Activated naive CD8-positive, alpha-beta T cell (primary cell): ENCODE data around the gene IRX2.
A peak's percentile ranks its signal among the peaks of the same experiment; 100 is the strongest.

ENCODE experiments used
- H3K27ac Mint-ChIP-seq: one replicate; pipeline ENCODE4 v1.8.0; 2021; ENCODE audit warnings: mixed read lengths
- H3K27me3 Mint-ChIP-seq: one replicate; pipeline ENCODE4 v1.8.0; 2021; ENCODE audit warnings: mixed read lengths
- H3K36me3 Mint-ChIP-seq: one replicate; pipeline ENCODE4 v1.8.0; 2021; ENCODE audit warnings: mixed read lengths
- H3K4me1 Mint-ChIP-seq: one replicate; pipeline ENCODE4 v1.8.0; 2021; ENCODE audit warnings: low read depth, mixed read lengths
- H3K4me3 Mint-ChIP-seq: one replicate; pipeline ENCODE4 v1.8.0; 2021; ENCODE audit warnings: mild to moderate bottlenecking, mixed read lengths
- H3K9me3 Mint-ChIP-seq: one replicate; pipeline ENCODE4 v1.8.0; 2021; ENCODE audit warnings: low read depth, mixed read lengths

Gene IRX2

GRCh38 chr5:2750758-2751464 lies 566 bp downstream of the IRX2 start:
- Mint-ChIP-seq H3K9me3 (no peaks in the 10 kb centered on the region), H3K27me3 (peaks cover 35% of the 10 kb centered on the region), H3K4me1 (peaks cover 22% of the 10 kb centered on the region), H3K4me3 (no peak overlapping the region), H3K36me3 (no peaks in the 10 kb centered on the region), H3K27ac (no peak overlapping the region)

GRCh38 chr5:2750026-2750757 lies 1.3 kb downstream of the IRX2 start:
- H3K36me3 Mint-ChIP-seq = no peaks in the 10 kb centered on the region
- H3K27me3 Mint-ChIP-seq = peaks cover 34% of the 10 kb centered on the region
- H3K27ac Mint-ChIP-seq = peak overlapping the region; percentile 13
- H3K9me3 Mint-ChIP-seq = no peaks in the 10 kb centered on the region
- peaks cover 17% of the 10 kb centered on the region for H3K4me1 Mint-ChIP-seq
- no peak overlapping the region for H3K4me3 Mint-ChIP-seq

- H3K4me3 Mint-ChIP-seq = peak overlapping the region; percentile 32
- H3K36me3 Mint-ChIP-seq = no peaks in the 10 kb centered on the region
- H3K27ac Mint-ChIP-seq = peak overlapping the region; percentile 64
- peaks cover 36% of the 10 kb centered on the region for H3K27me3 Mint-ChIP-seq
- no peaks in the 10 kb centered on the region for H3K9me3 Mint-ChIP-seq
- peaks cover 17% of the 10 kb centered on the region for H3K4me1 Mint-ChIP-seq
These were observed 1.9 kb downstream of the IRX2 start for GRCh38 chr5:2749514-2750025.

DNA sequence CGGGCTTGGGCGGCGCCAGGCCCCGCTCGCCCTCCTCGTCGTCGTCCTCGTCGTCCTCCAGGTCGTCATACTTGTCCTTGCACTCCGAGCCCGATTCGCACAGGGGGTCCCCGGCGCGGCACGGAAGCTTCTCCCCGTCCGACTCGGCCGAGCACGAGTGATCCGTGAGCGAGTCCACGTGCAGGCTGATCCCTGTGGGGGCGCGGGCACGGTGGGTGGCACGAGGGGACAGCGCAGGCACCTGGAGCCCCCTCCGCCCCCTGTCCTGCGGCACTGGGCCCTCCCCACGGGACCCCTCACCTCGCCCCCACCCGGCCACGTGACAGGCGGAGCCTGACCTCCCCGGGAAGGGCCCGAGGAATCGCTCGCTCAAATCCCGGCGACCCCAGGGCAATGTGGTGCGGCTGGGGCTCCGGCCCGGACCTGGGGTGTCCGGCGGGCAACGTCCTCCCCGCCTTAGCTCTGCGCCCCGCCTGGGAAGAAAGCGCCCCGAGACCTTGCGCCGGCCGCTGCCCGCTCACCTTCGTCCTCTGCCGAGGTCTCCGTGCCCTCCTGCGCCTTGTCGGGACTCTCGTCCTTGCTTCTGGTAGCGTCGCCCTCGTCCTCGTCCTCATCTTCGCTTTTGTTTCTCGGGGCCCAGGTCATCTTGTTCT lies 2.5 kb downstream of the IRX2 start:
- Mint-ChIP-seq H3K4me3 (peak overlapping the region; percentile 32), H3K36me3 (no peaks in the 10 kb centered on the region), H3K27ac (peak overlapping the region; percentile 64), H3K9me3 (no peaks in the 10 kb centered on the region), H3K27me3 (peaks cover 38% of the 10 kb centered on the region), H3K4me1 (peaks cover 12% of the 10 kb centered on the region)

DNA sequence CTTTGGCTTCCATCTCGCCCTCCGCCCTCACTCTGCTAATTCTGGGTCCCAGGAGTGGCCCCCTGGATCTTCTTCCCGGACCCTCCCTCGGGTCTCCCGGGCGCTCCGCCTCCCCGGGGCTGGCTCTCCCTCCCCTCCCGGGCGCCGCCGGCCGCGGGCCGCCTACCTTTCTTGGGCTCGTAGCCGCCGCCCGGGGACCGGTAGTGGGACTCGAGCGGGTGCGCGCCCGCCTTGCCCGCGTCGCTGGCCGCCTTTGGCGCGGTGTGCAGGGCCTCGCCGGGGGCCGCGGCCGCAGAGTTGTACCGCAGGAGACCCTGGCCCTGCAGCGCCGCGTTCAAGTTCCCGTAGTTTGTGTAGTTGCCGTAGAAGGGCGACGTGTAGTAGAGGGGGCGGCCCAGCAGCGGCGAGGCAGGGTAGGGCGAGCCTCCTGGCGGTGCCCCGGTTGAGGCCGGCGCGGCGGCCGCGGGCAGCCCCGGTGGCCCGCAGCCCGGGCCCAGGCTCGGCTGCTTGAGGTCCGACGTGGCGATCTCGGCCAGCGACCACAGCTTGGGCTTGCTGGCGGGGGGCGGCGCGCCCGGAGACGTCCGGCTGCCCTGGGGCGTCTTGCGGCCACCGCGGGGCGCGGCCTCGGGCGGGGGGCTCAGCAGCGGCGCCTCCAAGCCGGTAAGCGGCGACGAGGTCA lies 3.2 kb downstream of the IRX2 start:
- Mint-ChIP-seq H3K4me3 (no peak overlapping the region), H3K4me1 (peaks cover 9% of the 10 kb centered on the region), H3K27ac (no peak overlapping the region), H3K27me3 (peaks cover 43% of the 10 kb centered on the region), H3K36me3 (no peaks in the 10 kb centered on the region), H3K9me3 (no peaks in the 10 kb centered on the region)

- Mint-ChIP-seq H3K27ac (no peak overlapping the region), H3K27me3 (peaks cover 41% of the 10 kb centered on the region), H3K4me3 (no peak overlapping the region), H3K36me3 (no peaks in the 10 kb centered on the region), H3K4me1 (peaks cover 8% of the 10 kb centered on the region), H3K9me3 (no peaks in the 10 kb centered on the region)
These were observed 3.9 kb downstream of the IRX2 start for GRCh38 chr5:2747363-2748162.

DNA sequence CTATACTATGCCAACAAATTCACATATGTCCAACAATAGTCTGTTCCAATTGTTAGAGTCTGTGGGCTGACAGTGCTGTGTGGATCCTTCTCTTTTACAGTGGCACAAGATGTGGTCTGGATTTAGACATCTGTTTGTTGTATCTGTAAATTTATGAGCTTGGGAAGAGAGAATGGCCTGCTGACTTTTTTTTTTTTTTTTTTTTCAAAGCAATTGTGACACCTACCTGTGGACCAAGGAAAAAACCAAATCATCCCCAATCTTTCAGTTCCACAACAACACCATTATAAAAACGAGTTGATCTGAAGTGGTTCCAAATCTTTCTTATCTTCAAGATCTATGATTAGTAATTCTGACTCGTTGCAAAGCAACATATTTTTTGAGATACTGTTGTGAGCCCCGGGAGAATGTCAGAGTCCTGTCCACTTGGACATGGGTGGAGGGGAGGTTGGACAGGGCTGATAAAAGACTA lies 4.9 kb downstream of the IRX2 start:
- H3K27ac Mint-ChIP-seq = no peak overlapping the region
- H3K9me3 Mint-ChIP-seq = no peaks in the 10 kb centered on the region
- H3K4me3 Mint-ChIP-seq = no peak overlapping the region
- no peaks in the 10 kb centered on the region for H3K36me3 Mint-ChIP-seq
- H3K27me3 Mint-ChIP-seq = peaks cover 45% of the 10 kb centered on the region
- peaks cover 5% of the 10 kb centered on the region for H3K4me1 Mint-ChIP-seq

DNA sequence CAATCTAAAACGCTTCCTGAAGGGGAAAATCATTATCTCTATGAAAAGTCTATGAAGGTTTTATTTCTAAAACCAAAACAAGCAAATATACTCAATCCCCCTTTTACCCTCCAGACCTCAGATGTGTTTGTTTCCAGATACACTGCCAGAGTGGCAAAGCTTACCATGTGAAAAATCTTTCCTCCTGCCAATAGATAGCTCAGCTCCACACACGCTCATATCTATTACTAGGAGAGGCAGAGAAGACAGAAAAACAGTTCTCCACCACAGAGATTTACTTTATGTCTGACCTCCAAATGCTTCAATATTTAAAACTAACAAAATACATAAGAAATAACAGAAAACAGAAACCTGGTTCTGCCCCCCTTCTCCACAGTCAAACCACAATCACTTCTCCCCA lies 7.0 kb downstream of the IRX2 start:
- no peak overlapping the region for H3K27ac Mint-ChIP-seq
- no peaks in the 10 kb centered on the region for H3K36me3 Mint-ChIP-seq
- H3K4me1 Mint-ChIP-seq = peaks cover 2% of the 10 kb centered on the region
- no peak overlapping the region for H3K4me3 Mint-ChIP-seq
- no peaks in the 10 kb centered on the region for H3K9me3 Mint-ChIP-seq
- peaks cover 43% of the 10 kb centered on the region for H3K27me3 Mint-ChIP-seq

GRCh38 chr5:2742921-2743679 lies 8.4 kb downstream of the IRX2 start:
- Mint-ChIP-seq H3K27me3 (peaks cover 40% of the 10 kb centered on the region), H3K36me3 (no peaks in the 10 kb centered on the region), H3K4me3 (no peak overlapping the region), H3K4me1 (no peaks in the 10 kb centered on the region), H3K27ac (no peak overlapping the region), H3K9me3 (no peaks in the 10 kb centered on the region)

GRCh38 chr5:2741956-2742355 lies 9.5 kb downstream of the IRX2 start:
- Mint-ChIP-seq H3K36me3 (no peaks in the 10 kb centered on the region), H3K27me3 (peaks cover 36% of the 10 kb centered on the region), H3K27ac (no peak overlapping the region), H3K9me3 (no peaks in the 10 kb centered on the region), H3K4me1 (no peaks in the 10 kb centered on the region), H3K4me3 (no peak overlapping the region)

GRCh38 chr5:2740876-2741555 lies 10.5 kb downstream of the IRX2 start:
- Mint-ChIP-seq H3K27me3 (peaks cover 31% of the 10 kb centered on the region), H3K27ac (no peak overlapping the region), H3K36me3 (no peaks in the 10 kb centered on the region), H3K4me1 (no peaks in the 10 kb centered on the region), H3K9me3 (no peaks in the 10 kb centered on the region), H3K4me3 (no peak overlapping the region)

GRCh38 chr5:2740051-2740875 lies 11.2 kb downstream of the IRX2 start:
- Mint-ChIP-seq H3K27ac (no peak overlapping the region), H3K9me3 (no peaks in the 10 kb centered on the region), H3K4me1 (no peaks in the 10 kb centered on the region), H3K36me3 (no peaks in the 10 kb centered on the region), H3K4me3 (no peak overlapping the region), H3K27me3 (peaks cover 26% of the 10 kb centered on the region)
